Choroid plexus epithelial cell (primary cell): ENCODE data around the gene HNRNPM.

Source experiments
- DNase-seq: peaks from one replicate; pipeline ENCODE4 v3.0.0-alpha.2; 2010; ENCODE audit warnings: low read depth
- H3K4me3 ChIP-seq: 2 replicates; pipeline ENCODE4 v1.5.1; 2011; ENCODE audit warnings: low read depth, mild to moderate bottlenecking, control low read depth, low read length, moderate library complexity
- TF ChIP-seq, protein P1 (sequence below): conservative IDR thresholded peaks from 2 replicates; pipeline ENCODE4 v1.5.1; 2011; ENCODE audit warnings: low read depth, mild to moderate bottlenecking, control low read depth, inconsistent platforms, low read length, moderate library complexity

The HNRNPM gene

GRCh38 chr19:8468761-8469373 is 24.1 kb downstream of the HNRNPM start:
- DNase-seq, result peak; percentile 64
- H3K4me3 ChIP-seq, result no peak overlapping the region
- TF ChIP-seq, protein P1, sequence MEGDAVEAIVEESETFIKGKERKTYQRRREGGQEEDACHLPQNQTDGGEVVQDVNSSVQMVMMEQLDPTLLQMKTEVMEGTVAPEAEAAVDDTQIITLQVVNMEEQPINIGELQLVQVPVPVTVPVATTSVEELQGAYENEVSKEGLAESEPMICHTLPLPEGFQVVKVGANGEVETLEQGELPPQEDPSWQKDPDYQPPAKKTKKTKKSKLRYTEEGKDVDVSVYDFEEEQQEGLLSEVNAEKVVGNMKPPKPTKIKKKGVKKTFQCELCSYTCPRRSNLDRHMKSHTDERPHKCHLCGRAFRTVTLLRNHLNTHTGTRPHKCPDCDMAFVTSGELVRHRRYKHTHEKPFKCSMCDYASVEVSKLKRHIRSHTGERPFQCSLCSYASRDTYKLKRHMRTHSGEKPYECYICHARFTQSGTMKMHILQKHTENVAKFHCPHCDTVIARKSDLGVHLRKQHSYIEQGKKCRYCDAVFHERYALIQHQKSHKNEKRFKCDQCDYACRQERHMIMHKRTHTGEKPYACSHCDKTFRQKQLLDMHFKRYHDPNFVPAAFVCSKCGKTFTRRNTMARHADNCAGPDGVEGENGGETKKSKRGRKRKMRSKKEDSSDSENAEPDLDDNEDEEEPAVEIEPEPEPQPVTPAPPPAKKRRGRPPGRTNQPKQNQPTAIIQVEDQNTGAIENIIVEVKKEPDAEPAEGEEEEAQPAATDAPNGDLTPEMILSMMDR, result no peak

- DNase-seq, result no peak
- H3K4me3 ChIP-seq, result no peak overlapping the region
- TF ChIP-seq, protein P1, result no peak
Observed at GRCh38 chr19:8469613-8470368, 25.0 kb downstream of the HNRNPM start.

GRCh38 chr19:8473648-8474476 is 29.1 kb downstream of the HNRNPM start:
- TF ChIP-seq, protein P1, result no peak
- DNase-seq, result no peak
- H3K4me3 ChIP-seq, result no peak overlapping the region

DNA sequence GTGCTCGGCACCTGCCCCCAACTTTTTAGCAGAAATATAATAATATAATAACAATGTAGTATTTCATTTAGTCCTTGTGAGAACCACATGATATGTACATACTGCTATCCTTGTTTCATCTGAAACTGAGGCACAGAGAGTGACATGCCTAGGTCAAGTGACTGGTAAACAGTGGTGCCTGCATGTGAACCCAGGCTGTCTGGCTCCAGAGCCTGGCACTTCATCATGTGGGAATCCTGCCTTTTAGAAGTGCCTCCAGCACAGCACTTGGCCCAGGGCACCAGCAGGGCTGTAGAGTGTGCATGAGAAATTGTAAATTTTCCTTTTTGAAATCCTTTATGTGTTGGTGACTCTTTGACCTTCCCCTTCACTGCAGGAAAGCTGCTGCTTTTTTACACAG is 30.2 kb downstream of the HNRNPM start:
- TF ChIP-seq, protein P1, result no peak
- DNase-seq, result no peak
- no peak overlapping the region for H3K4me3 ChIP-seq

DNA sequence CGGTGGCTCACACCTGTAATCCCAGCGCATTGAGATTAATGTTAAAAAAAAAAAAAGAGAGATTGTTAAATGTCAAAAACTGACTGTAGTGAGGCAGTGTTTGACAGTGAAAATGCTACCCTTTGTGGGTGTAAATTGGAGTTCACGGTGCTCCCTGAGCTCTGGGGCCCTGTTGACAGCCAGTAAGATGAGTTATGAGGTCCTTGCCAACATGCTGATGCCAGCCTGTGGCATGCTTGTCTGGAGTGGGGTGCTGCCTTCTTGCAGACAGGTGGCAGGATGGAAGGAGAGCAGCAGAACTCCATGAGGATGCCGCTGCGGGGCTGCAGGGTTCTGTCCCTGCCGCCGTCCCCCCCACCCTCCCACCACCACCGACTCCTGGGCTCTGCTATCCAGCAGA is 31.7 kb downstream of the HNRNPM start:
- no peak overlapping the region for H3K4me3 ChIP-seq
- DNase-seq, result no peak
- TF ChIP-seq, protein P1, result no peak

DNA sequence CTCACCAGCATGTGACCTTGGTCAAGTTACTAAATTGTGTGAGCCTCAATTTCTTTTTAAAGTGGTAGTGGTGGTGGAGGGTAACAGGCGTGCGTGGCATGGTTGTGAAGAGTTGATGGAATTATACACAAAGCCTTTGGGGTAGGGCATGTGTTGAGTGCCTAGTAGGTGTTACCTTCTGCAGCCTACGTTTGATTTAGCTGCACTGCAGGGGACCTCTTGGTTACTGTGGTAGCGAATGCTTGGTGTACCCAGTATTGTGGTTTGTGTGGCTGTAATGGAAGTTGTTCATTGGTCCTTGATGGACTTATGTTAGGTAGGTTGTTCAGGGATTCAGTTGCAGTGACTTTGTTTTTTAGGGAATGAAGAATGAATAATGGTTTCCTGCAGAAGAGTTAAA is 33.1 kb downstream of the HNRNPM start:
- DNase-seq, result no peak
- TF ChIP-seq, protein P1, result no peak
- H3K4me3 ChIP-seq, result no peak overlapping the region
